Right lobe of liver (tissue), 6 donors: ENCODE results near the gene PADI2. TPM values are rescaled to one million over a fixed set of nuclear protein-coding genes. Genes with fewer than 3 reads are reported as not detected.

Experiments used
- ATAC-seq, 4 donors: fragments of 200-7000 bp; cut with Tn5 transposase; one replicate each; pipeline ENCODE4 v1.9.1; 2020; ENCODE audit warnings: mild to moderate bottlenecking in 4 of 4, moderate library complexity in 4 of 4
- DNase-seq, 3 donors: peaks; one replicate each; pipeline ENCODE4 v3.0.0-alpha.2; 2020
- H3K27ac ChIP-seq, 3 donors: fragments of 200-600 bp; one replicate each; pipeline ENCODE4 v1.8.0; 2022
- H3K27me3 ChIP-seq, 2 donors: fragments of 200-600 bp; one replicate each; pipeline ENCODE4 v1.8.0; 2022
- H3K36me3 ChIP-seq, 4 donors: fragments of 200-600 bp; sonication (generic) in 1 of 4; one replicate each; pipeline versions ENCODE4 v1.5.1 to v1.8.0; 2017 to 2022; ENCODE audit warnings: control low read depth in 1 of 4
- H3K4me1 ChIP-seq, 4 donors: fragments of 200-600 bp; sonication (generic) in 1 of 4; one replicate each; pipeline versions ENCODE4 v1.5.1 to v1.8.0; 2017 to 2022; ENCODE audit warnings: control low read depth in 1 of 4
- H3K4me3 ChIP-seq, 3 donors: fragments of 200-600 bp; one replicate each; pipeline ENCODE4 v1.8.0; 2022
- H3K9me3 ChIP-seq, 4 donors: fragments of 200-600 bp; sonication (generic) in 1 of 4; one replicate each; pipeline versions ENCODE4 v1.5.1 to v1.8.0; 2017 to 2022; ENCODE audit warnings: control low read depth in 1 of 4
- POLR2A ChIP-seq: fragments of 450-650 bp; IDR thresholded peaks from one replicate; pipeline ENCODE4 v1.6.1; 2017; ENCODE audit warnings: antibody characterized with exemption, mild to moderate bottlenecking
- WGBS: methylation state at CpG from one replicate; pipeline ENCODE4 v1.1.6; 2018; ENCODE audit warnings: low coverage, low lambda C conversion rate; ENCODE audit not compliant: insufficient coverage; ENCODE audit errors: missing lambda C conversion rate; 5-methylcytosine and 5-hydroxymethylcytosine counted together
- intact Hi-C, 2 donors: fragments of 100-400 bp; cut with DNase I; formaldehyde crosslinking; loops; one replicate each; pipeline versions ENCODE4 v1.11.2 to v1.14.1; 2022
- total RNA-seq, 6 experiments: library from RNA; depleted of rRNA in 2 of 6; stranded (reverse); fragments of >200 nt in 2 of 6; fragmentation: NEBNext Ultra II Directional in 3 of 6; extraction: Animal tissue kit (Norgen Biotek cat#: 25700) in 3 of 6; gene quantifications; one replicate each; pipeline versions ENCODE4 v1.1.0 to v1.2.4, GENCODE V29; 2016 to 2023
- TF ChIP-seq, protein P1 (sequence below), 4 donors: fragments of 200-600 bp in 3 of 4; fragments of 450-650 bp in 1 of 4; IDR thresholded peaks; one replicate each; pipeline versions ENCODE4 v1.5.1 to v1.8.0; 2016 to 2022; ENCODE audit warnings: antibody characterized with exemption in 4 of 4, mild to moderate bottlenecking in 2 of 4
- donor health status: DM: no; HTN: yes; CAD: no.
- donor health status: DM: no; HTN: no; CAD: no.
- donor health status: DM: no; HTN: no; CAD: no.
- donor health status: DM: no; HTN: yes; CAD: no.
- donor health status: DM: no; HTN: yes; CAD: no.

PADI2 gene
- total RNA-seq, 6 experiments from 2014 or later, result 0.20 to 1.4 (median 0.78) TPM

DNA sequence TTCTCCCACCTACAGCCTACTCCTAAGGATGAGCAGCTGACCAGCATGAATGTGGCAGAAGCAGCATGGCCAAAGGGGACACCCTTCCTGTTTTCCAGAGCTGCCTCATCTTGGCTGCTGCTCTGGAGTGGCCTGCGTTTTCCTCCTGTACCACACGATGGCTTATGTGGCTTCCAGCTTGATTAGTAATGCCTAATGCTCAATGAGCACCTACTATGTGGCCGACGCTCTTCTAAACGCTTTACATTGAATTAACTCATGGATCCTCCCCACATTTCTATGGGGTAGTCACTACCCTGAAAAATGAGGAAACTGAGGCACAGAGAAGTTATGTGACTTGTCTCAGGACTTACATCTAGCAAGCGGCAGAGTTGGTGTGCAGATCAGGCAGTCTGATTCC is 47.5 kb downstream of the PADI2 start:
- Histone ChIP-seq H3K27ac (no peak overlapping the region), H3K9me3 (no peaks in the 10 kb centered on the region), H3K36me3 (no peaks in the 10 kb centered on the region), H3K4me3 (no peak overlapping the region), H3K4me1 (no peaks in the 10 kb centered on the region), H3K27me3 (no peaks in the 10 kb centered on the region)
- intact Hi-C loops, result no loop called here
- DNase-seq (no peak), ATAC-seq (no peak)
- TF ChIP-seq POLR2A, result no peak
- TF ChIP-seq, protein P1, sequence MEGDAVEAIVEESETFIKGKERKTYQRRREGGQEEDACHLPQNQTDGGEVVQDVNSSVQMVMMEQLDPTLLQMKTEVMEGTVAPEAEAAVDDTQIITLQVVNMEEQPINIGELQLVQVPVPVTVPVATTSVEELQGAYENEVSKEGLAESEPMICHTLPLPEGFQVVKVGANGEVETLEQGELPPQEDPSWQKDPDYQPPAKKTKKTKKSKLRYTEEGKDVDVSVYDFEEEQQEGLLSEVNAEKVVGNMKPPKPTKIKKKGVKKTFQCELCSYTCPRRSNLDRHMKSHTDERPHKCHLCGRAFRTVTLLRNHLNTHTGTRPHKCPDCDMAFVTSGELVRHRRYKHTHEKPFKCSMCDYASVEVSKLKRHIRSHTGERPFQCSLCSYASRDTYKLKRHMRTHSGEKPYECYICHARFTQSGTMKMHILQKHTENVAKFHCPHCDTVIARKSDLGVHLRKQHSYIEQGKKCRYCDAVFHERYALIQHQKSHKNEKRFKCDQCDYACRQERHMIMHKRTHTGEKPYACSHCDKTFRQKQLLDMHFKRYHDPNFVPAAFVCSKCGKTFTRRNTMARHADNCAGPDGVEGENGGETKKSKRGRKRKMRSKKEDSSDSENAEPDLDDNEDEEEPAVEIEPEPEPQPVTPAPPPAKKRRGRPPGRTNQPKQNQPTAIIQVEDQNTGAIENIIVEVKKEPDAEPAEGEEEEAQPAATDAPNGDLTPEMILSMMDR (IDR thresholded peaks at IDR 0.05), result no peak
- WGBS, result 66% methylated on average over 5 of the region's 6 CpGs

DNA sequence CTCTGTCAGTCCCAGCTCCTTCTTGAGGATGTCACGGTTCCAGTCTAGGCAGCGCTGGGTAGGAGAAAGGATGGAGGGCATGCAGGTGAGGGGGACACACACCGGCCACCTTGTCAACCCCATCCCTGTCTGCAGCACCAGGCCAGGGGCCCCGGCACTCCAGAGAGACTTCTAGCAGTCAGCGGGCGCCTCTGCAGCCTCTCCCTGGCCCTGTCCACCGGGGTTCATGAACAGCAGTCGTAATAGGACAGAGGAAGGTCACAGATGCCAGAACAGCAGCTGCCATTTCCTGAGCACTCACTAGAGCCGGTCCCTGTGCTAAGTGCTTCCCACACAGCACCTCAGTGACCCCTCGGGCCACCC is 49.1 kb downstream of the PADI2 start:
- intact Hi-C loops, result no loop called here
- no CpG with 5 or more reads among the region's 10 CpGs for WGBS
- Histone ChIP-seq H3K27me3 (no peaks in the 10 kb centered on the region), H3K4me3 (no peak overlapping the region), H3K9me3 (no peaks in the 10 kb centered on the region), H3K36me3 (no peaks in the 10 kb centered on the region), H3K4me1 (no peaks in the 10 kb centered on the region), H3K27ac (no peak overlapping the region)
- TF ChIP-seq, protein P1 (IDR thresholded peaks at IDR 0.05), result no peak
- no peak for TF ChIP-seq POLR2A
- DNase-seq, result no peak
- no peak for ATAC-seq

DNA sequence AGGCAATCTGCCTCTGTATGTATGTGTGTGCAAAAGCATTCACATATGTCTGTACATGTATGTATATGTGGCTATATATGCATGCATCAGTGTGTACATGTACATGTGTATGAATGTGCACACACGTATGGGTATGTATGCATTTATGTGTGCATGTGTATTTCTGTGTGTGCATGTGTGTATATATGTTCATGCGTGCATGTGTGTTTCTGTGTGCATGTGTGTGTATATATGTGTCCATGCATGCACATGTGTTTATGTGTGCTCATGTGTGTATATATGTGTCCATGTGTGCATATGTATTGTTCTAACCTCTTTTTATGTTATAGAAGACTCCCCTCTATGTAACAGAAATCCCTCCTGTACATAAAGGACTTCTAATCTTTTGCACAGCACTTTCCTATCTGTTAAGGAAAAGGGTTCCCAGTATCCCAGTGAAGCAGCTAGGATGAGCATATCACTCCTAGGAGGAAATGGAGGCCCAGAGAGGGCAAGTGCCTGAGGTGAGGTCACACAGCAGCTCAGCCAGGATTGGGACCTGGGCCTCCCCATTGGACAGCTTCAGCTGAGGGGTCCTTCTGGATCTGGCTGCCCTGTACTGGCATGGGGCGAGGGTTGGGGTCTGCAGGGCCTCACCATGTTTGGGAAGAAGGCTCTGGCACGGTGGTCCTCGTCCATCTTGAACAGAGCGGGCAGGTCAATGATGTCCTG is 49.6 kb downstream of the PADI2 start:
- intact Hi-C loops, result no loop called here

GRCh38 chr1:17068789-17069188 is 50.5 kb downstream of the PADI2 start:
- Histone ChIP-seq H3K4me3 (no peak overlapping the region), H3K27ac (no peak overlapping the region), H3K36me3 (no peaks in the 10 kb centered on the region), H3K4me1 (peaks cover 0 to 6% (median 3%) of the 10 kb centered on the region in 4 donors), H3K27me3 (no peaks in the 10 kb centered on the region), H3K9me3 (no peaks in the 10 kb centered on the region)
- intact Hi-C loops, result no loop called here
- WGBS, result 0% methylated on average over 1 of the region's 12 CpGs
- ATAC-seq (no peak), DNase-seq (no peak)
- TF ChIP-seq, protein P1 (IDR thresholded peaks at IDR 0.05), result no peak
- no peak for TF ChIP-seq POLR2A

More for the DNA sequence above, 49.6 kb downstream of the PADI2 start:
- Histone ChIP-seq H3K9me3 (no peaks in the 10 kb centered on the region), H3K4me1 (no peaks in the 10 kb centered on the region), H3K27ac (no peak overlapping the region), H3K4me3 (no peak overlapping the region), H3K27me3 (no peaks in the 10 kb centered on the region), H3K36me3 (no peaks in the 10 kb centered on the region)
- 58% methylated on average over 3 of the region's 6 CpGs for WGBS
- TF ChIP-seq, protein P1 (IDR thresholded peaks at IDR 0.05), result no peak
- no peak for TF ChIP-seq POLR2A
- no peak for DNase-seq
- ATAC-seq, result no peak
